ENCODE measurements around the gene PRDM16.

DNA sequence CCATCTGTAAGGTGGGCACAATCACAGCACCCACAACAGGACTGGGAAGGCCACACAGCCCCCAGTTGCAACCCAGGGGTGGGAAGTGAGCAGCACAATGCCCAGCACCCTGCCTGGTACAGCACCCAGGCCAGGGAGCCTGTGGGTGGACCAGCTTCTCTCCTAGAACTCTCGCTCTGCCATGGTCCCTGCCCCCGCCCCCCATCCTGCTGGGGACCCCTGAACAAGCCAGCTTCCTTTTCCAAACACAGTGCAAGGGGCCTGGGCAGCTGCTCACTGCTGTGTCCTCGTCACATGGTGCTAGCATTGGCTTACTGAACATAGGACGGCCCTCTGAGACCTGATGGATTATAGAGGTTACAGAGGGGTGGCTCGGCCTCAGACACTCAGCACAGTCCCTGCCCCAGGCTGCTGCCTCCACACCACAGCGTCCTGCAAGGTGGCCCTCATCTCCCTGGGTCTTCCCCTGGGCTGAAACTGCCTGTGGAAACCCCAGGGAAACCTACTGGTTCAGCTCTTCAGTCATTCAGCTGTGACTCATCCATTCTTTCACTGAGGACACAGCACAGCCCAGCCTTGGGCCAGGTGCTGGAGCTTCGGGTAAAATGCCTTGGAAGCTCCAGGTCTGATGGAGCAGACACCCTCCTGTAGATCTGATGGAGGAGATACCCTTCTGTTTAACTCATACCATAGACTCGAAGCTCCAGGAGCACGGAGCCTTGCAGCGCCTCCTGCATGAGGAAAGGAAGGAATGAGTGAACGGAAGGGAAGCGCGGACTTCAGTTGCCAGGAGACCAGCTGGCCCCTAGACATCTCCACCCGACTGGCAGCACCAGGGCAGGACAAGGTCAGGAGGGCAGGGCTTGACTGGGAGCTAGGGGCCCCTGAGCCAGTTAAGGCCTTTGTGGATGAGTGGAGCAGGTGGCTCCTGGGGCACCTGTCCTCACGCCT lies 8.1 kb upstream of the PRDM16 start:
- TF ChIP-seq CREB1 (CRISPR knock-in tag; IDR thresholded peaks at IDR 0.05; ENCODE audit: low read depth), result no peak
- TF ChIP-seq EZH2 (IDR thresholded peaks at IDR 0.05; ENCODE audit: low read depth, unreplicated experiment), result no peak
- TF ChIP-seq, protein P1, sequence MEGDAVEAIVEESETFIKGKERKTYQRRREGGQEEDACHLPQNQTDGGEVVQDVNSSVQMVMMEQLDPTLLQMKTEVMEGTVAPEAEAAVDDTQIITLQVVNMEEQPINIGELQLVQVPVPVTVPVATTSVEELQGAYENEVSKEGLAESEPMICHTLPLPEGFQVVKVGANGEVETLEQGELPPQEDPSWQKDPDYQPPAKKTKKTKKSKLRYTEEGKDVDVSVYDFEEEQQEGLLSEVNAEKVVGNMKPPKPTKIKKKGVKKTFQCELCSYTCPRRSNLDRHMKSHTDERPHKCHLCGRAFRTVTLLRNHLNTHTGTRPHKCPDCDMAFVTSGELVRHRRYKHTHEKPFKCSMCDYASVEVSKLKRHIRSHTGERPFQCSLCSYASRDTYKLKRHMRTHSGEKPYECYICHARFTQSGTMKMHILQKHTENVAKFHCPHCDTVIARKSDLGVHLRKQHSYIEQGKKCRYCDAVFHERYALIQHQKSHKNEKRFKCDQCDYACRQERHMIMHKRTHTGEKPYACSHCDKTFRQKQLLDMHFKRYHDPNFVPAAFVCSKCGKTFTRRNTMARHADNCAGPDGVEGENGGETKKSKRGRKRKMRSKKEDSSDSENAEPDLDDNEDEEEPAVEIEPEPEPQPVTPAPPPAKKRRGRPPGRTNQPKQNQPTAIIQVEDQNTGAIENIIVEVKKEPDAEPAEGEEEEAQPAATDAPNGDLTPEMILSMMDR (conservative IDR thresholded peaks at IDR 0.05; ENCODE audit: low read depth in 2 of 2), result 0 out of 4 replicates have a peak, but pooled peaks of 1 of the 2 experiments have one; percentile 14
- no peak for TF ChIP-seq REST (IDR thresholded peaks at IDR 0.05; ENCODE audit: unreplicated experiment)
- no peak for TF ChIP-seq EZH2phosphoT487 (IDR thresholded peaks at IDR 0.05; ENCODE audit: unreplicated experiment)
- TF ChIP-seq POLR2AphosphoS5 (IDR thresholded peaks at IDR 0.05; ENCODE audit: low read depth), result no peak
- TF ChIP-seq JUNB (IDR thresholded peaks at IDR 0.05; ENCODE audit: unreplicated experiment), result no peak
- TF ChIP-seq NANOG (IDR thresholded peaks at IDR 0.05; ENCODE audit: borderline replicate concordance), result no peak
- TF ChIP-seq ETS1 (IDR thresholded peaks at IDR 0.05), result no peak

All from GM23338 (cell line).